KOPT-K1 (cell line): ENCODE results near the gene ALG6.

Source experiments
- H3K27ac ChIP-seq: fragments of 200-600 bp; sonication (generic); 2 replicates; pipeline ENCODE4 v1.5.1; 2016; ENCODE audit warnings: antibody characterized with exemption, mild to moderate bottlenecking, low read depth, low read length; ENCODE audit not compliant: poor library complexity, severe bottlenecking
- H3K36me3 ChIP-seq: fragments of 200-600 bp; sonication (generic); 2 replicates; pipeline ENCODE4 v1.5.1; 2017; ENCODE audit warnings: antibody characterized with exemption, mild to moderate bottlenecking, low read length, moderate library complexity; ENCODE audit not compliant: insufficient read depth
- H3K9me3 ChIP-seq: fragments of 200-600 bp; sonication (generic); 2 replicates; pipeline ENCODE4 v1.5.1; 2017; ENCODE audit warnings: antibody characterized with exemption, low read length, mild to moderate bottlenecking; ENCODE audit not compliant: insufficient read depth, poor library complexity, severe bottlenecking

The ALG6 gene

DNA sequence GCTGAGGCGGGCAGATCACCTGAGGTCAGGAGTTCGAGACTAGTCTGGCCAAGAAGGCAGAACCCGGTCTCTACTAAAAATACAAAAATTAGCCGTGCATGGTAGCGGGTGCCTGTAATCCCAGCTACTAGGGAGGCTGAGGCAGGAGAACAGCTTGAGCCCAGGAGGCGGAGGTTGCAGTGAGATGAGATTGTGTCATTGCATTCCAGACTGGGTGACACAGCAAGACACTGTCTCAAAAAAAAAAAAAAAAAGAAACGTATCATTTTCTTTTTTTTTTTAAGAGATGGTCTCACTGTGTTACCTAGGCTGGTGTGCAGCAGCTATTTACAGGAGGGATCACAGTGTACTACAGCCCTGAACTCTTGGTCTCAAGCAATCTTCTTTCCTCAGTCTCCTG is 108.3 kb downstream of the ALG6 start:
- Histone ChIP-seq H3K36me3 (peaks cover 15% of the 10 kb centered on the region; the same call in 1 of the 2 replicates), H3K27ac (no peak overlapping the region)

DNA sequence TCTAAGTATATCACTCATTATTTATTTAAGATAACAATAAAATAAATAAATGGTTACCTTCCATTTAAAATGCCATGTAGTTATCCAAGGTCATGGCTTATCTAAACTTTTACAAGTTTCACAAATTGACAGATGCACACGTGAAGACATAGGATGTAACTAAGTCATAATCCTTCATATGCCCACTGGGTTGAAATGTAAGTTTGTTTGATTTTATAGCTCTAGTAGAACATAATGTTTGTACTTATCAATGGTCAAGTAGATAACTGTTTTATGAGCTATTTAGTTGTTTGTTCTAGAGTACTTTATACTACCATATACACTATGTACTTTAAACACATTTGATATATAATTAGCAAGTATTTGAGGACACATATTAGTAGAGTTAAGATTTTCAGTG is 112.6 kb downstream of the ALG6 start:
- Histone ChIP-seq H3K36me3 (peaks cover 14% of the 10 kb centered on the region; the same call in 1 of the 2 replicates), H3K9me3 (no peaks in the 10 kb centered on the region), H3K27ac (no peak overlapping the region)

More for the DNA sequence above, 108.3 kb downstream of the ALG6 start:
- H3K9me3 ChIP-seq: peaks cover 11% of the 10 kb centered on the region

- no peak overlapping the region for H3K27ac ChIP-seq
- H3K9me3 ChIP-seq: no peaks in the 10 kb centered on the region
Observed at GRCh38 chr1:63486629-63487028, 119.2 kb downstream of the ALG6 start.

GRCh38 chr1:63487336-63488065 is 120.1 kb downstream of the ALG6 start:
- Histone ChIP-seq H3K36me3 (peaks cover 5% of the 10 kb centered on the region; the same call in 1 of the 2 replicates), H3K27ac (no peak overlapping the region), H3K9me3 (no peaks in the 10 kb centered on the region)

More at GRCh38 chr1:63486629-63487028, 119.2 kb downstream of the ALG6 start:
- H3K36me3 ChIP-seq: peaks cover 5% of the 10 kb centered on the region; the same call in 1 of the 2 replicates
